HUES6 (cell line): ENCODE measurements around the gene CEP170B.

ENCODE experiments used
- H3K27ac ChIP-seq: 2 replicates; pipeline ENCODE4 v1.7.0; 2013; ENCODE audit warnings: low read depth, mild to moderate bottlenecking, low read length, inconsistent platforms
- H3K27me3 ChIP-seq: 2 replicates; pipeline ENCODE4 v1.6.1; 2013; ENCODE audit warnings: low read length; ENCODE audit not compliant: control insufficient read depth, insufficient read depth
- H3K36me3 ChIP-seq: 2 replicates; pipeline ENCODE4 v1.6.1; 2013; ENCODE audit warnings: low read length; ENCODE audit not compliant: control insufficient read depth, insufficient read depth
- H3K4me1 ChIP-seq: 2 replicates; pipeline ENCODE4 v1.6.1; 2013; ENCODE audit warnings: low read length; ENCODE audit not compliant: control insufficient read depth, insufficient read depth
- H3K4me3 ChIP-seq: 2 replicates; pipeline ENCODE4 v1.5.1; 2013; ENCODE audit warnings: low read depth, low read length
- H3K9ac ChIP-seq: one replicate; pipeline ENCODE4 v1.6.1; 2013; ENCODE audit warnings: mild to moderate bottlenecking, low read length
- H3K9me3 ChIP-seq: 2 replicates; pipeline ENCODE4 v1.6.1; 2013; ENCODE audit warnings: low read depth, low read length; ENCODE audit not compliant: control insufficient read depth, insufficient read depth

CEP170B gene

DNA sequence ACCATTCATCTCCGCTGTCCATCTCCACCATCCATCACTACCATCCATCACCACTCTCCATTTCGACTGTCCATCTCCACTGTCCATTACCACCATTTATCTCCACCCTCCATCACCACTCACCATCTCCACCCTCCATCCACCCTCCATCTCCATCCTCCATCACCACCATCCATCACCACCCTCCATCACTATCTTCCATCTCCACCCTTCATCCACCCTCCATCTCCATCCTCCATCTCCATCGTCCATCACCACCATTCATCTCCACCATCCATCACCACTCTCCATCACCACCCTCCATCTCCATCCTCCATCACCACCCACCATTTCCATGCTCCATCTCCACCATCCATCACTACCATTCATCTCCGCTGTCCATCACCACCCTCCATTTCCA, 5.2 kb upstream of the CEP170B start:
- peaks cover 24% of the 10 kb centered on the region; the same call in 1 of the 2 replicates for H3K27me3 ChIP-seq
- H3K27ac ChIP-seq = no peak overlapping the region
- peaks cover 11% of the 10 kb centered on the region for H3K4me1 ChIP-seq
- peaks cover 5% of the 10 kb centered on the region; the same call in 1 of the 2 replicates for H3K36me3 ChIP-seq
- no peak overlapping the region for H3K9ac ChIP-seq
- no peak overlapping the region for H3K4me3 ChIP-seq
- peaks cover 16% of the 10 kb centered on the region for H3K9me3 ChIP-seq

DNA sequence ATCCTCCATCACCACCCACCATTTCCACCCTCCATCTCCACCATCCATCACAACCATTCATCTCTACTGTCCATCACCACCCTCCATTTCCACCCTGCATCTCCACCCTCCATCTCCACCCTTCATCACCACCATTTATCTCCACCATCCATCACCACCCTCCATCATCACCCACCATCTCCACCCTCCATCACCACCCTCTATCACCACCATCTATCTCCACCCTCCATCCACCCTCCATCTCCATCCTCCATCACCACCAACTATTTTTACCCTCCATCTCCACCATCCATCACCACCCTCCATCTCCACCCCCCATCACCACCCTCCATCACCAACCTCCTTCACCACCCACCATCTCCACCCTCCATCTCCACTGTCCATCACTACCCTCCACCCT, 4.7 kb upstream of the CEP170B start:
- H3K4me1 ChIP-seq = peaks cover 11% of the 10 kb centered on the region
- H3K27ac ChIP-seq = no peak overlapping the region
- H3K27me3 ChIP-seq = peaks cover 24% of the 10 kb centered on the region; the same call in 1 of the 2 replicates
- H3K9me3 ChIP-seq = peaks cover 16% of the 10 kb centered on the region
- peaks cover 5% of the 10 kb centered on the region; the same call in 1 of the 2 replicates for H3K36me3 ChIP-seq
- no peak overlapping the region for H3K4me3 ChIP-seq
- no peak overlapping the region for H3K9ac ChIP-seq

DNA sequence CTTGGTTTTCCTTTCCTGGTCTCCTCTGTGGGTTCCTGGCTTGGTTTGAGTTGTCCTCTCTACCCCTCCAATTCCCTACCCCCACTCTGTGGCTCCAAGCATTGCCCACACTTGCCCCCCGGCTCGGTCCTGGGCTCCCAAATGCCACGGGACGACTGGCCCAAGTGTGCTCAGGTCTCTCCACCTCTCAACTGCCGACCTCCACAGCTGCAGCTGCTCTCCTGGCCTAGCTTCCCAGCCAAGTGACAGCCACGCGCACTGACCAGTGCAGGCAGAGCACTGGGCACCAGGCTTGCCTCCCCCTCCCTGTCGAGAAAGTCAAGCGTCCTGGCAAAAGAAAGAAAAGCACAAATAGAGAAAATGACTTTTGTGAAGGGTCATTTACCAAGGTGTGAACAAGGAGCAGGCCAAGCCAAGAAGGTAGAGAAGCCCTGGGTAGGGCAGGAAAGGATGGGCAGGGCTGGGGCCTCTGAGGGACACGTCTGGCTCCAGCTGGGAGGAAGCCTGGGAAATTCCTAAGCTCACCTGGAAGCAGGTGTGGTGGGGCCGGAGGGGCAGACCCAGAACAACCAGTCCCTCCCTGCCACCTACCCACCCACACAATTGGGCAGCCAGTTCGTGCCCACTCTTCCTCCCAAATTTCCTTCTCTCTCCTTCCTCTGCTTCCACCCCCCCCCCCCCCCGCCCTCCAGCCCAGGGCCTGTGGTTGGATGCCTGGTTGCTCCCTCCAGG, 1.8 kb upstream of the CEP170B start:
- Histone ChIP-seq H3K4me1 (peaks cover 14% of the 10 kb centered on the region), H3K9ac (no peak overlapping the region), H3K9me3 (peaks cover 16% of the 10 kb centered on the region), H3K27ac (no peak overlapping the region), H3K36me3 (peaks cover 5% of the 10 kb centered on the region; the same call in 1 of the 2 replicates), H3K27me3 (peaks cover 30% of the 10 kb centered on the region), H3K4me3 (peak overlapping the region; percentile 91)

DNA sequence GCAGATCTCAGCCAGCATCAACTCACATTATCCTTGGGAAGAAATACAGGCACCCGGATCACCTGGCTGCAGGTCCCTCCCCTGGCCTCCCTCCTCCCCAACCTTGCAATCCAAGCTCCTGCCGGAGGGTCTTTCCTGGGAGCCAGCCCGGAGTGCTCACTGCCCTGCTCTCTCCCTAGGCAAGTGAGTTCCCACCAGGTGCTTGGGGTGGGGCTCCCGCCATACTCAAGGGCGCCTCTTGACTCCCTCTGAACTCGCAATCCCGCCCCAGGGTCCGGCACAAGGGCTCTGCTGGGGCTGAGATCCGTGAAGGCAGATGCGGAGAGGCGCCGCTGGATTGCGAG, 1.2 kb upstream of the CEP170B start:
- peaks cover 16% of the 10 kb centered on the region for H3K9me3 ChIP-seq
- peaks cover 30% of the 10 kb centered on the region for H3K27me3 ChIP-seq
- H3K4me3 ChIP-seq = peak overlapping the region; percentile 91
- no peak overlapping the region for H3K27ac ChIP-seq
- H3K4me1 ChIP-seq = peaks cover 14% of the 10 kb centered on the region
- H3K36me3 ChIP-seq = peaks cover 5% of the 10 kb centered on the region; the same call in 1 of the 2 replicates
- H3K9ac ChIP-seq = peak overlapping the region; percentile 85

DNA sequence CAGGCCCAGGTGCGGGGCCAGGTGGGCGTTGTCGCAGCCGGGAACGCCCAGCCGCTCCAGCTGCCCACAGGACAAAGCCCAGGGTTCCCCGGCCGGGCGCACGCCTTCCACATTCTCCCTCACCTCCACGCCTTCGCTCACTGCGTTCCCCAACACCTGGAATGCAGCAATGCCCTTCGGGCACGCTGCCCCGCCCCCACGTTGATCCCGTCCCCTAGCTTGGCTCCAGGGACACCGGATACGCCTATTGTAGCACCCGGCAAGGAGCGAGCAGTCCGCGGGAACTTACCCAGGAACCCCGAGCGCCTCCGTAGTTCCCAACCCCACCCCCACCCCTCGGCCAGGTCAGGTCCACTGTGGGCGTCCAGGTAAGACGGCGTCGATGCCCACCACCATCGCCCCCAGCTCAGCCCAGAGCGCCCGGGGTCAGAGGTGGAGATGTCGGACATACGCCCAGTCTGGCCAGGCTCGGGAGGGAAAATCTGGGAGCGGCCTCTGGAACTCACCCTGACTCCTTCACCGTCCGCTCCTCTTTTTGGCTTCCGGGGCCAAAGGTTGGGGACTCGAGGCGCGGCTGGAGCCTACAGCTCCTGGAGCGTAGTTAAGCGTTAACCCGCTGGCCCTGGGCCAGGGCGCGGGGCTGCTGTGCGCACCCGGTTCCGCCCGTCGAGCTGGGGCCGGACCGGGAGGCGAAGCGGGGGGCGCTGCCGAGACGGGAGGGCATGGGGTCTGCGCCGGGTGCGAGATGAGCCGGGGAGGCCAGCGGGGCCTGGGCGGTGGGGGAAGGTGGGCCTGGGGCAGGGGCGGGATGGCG, 594 bp upstream of the CEP170B start:
- Histone ChIP-seq H3K27ac (peak overlapping the region; percentile 67; the same call in 1 of the 2 replicates), H3K4me1 (peaks cover 14% of the 10 kb centered on the region), H3K36me3 (peaks cover 5% of the 10 kb centered on the region; the same call in 1 of the 2 replicates), H3K4me3 (peak overlapping the region; percentile 91), H3K9me3 (peaks cover 15% of the 10 kb centered on the region), H3K27me3 (peaks cover 30% of the 10 kb centered on the region), H3K9ac (peak overlapping the region; percentile 85)

DNA sequence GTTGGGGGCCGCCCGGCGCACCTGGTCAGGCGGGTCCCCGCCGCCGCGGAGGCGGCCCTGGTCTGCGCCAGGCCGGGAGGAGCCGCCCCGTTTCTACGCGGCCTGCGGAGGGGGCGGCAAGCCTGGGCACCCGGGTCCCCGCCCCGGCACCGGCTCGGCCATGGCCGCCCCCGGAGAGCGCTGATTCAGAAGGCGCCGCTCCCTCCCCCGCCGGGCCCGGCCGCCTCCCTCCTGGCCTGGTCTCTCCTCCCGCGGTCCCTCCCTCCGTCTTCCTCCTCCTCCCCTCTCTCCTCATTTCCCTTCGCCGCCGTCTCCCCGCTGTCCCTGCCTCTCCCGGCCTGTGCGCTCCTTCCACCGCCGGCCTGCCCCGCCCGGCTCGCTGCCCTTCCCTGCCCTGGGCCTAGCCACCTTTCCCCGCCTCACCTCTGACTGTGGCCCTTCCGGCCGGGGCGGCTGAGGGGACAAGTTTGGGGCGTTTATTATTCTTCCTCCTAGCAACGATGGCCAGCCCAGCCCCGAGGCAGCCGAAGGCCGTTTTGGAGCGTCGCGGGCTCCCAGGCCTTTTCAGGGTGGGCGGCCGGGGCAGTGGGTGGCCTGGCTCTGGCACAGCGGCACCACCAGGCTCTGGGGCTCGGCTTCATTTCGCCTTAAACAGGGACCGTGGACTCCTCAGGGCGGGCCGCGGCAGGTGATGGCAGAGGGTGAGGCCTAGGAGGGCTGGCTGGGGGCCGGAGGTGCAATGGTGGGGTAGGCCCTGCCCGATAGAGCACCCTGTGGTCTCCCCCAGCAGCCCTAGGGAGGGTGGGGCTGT, 768 bp downstream of the CEP170B start:
- Histone ChIP-seq H3K4me3 (peak overlapping the region; percentile 91), H3K27me3 (peaks cover 30% of the 10 kb centered on the region), H3K27ac (no peak overlapping the region), H3K4me1 (peaks cover 14% of the 10 kb centered on the region), H3K36me3 (peaks cover 5% of the 10 kb centered on the region; the same call in 1 of the 2 replicates), H3K9ac (peak overlapping the region; percentile 45), H3K9me3 (peaks cover 5% of the 10 kb centered on the region; the same call in 1 of the 2 replicates)

DNA sequence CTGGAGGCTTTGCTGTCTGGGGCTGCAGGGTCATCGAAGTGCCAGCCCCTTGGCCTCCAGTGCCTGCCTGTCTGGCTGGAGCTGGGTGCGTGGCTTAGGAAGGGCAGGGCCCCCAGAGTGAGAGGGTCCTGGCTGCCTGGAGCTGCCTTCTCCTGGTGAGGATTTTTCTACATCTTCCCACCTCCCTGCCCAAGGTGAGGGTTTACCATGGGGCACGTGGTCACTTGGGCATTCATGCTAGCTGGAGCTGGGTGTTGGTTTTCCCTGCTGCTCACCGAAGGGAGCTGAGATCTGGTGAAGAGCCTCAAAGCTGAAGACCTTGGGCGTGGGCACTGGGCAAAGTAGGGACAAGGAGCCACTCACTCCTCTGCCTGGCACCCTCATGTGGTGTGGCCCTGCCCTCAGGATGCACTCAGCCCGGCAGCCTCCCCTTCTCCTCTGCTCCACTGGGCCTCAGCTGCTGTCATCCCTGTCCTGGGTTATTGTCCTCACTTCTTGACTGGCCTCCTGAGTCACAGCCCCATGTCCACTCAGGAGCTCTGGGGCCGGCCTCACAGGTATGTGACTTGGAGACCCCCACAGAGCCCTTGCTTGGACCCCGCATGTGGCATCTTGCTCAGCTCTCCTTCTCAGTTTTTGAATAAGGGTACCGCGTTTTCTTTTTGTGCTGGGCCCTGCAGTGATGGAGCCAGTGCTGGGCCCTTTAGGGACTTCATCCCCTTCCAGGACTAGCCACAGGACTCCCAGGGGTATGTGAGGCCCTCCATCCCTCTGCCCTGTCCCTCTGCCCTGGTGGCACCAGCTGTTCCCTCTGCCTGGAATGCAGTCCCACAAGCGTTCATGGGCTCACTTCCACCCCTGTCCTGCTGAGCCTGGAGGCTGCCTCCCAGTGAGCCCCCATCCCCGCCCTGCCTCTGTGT, 1.6 kb downstream of the CEP170B start:
- Histone ChIP-seq H3K9me3 (no peaks in the 10 kb centered on the region), H3K9ac (peak overlapping the region; percentile 45), H3K36me3 (peaks cover 5% of the 10 kb centered on the region; the same call in 1 of the 2 replicates), H3K4me3 (peak overlapping the region; percentile 91), H3K4me1 (peaks cover 14% of the 10 kb centered on the region), H3K27me3 (peaks cover 30% of the 10 kb centered on the region), H3K27ac (no peak overlapping the region)

DNA sequence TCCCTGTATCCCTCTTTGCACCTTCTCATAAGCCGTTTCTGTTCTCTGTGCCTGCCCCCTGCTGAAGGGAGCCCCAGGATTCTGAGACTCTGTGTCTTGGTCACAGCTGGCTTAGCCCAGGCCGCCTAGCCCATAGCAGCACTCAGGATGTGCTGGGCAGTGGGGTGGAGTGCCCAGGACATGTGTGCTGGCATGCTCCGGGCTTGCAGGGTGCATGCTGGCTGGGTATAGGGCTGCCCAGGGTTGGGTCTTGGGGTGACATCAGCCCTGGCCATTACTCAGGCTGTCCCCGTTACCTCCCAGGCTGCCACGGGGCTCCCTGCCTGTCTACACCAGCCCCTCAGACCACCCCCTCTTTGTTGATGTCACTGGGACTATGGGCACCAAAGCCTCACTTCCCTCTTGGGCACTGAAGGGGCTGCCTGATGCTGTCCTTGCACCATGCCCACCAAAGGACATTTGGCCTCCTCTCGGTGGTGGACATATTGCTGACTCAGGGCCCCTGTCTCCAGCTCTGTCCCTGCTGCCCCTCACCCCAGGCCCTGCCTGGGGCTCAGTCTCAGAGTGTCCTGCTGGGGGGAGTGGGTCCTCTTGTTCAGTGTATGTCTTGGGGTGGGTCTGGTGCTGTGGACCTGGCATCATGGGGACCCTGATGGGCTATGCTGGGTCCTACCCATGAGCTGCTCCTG, 2.4 kb downstream of the CEP170B start:
- peaks cover 16% of the 10 kb centered on the region for H3K4me1 ChIP-seq
- H3K4me3 ChIP-seq = no peak overlapping the region
- H3K9ac ChIP-seq = no peak overlapping the region
- peaks cover 29% of the 10 kb centered on the region for H3K27me3 ChIP-seq
- H3K36me3 ChIP-seq = peaks cover 3% of the 10 kb centered on the region; the same call in 1 of the 2 replicates
- H3K27ac ChIP-seq = no peak overlapping the region
- H3K9me3 ChIP-seq = no peaks in the 10 kb centered on the region

DNA sequence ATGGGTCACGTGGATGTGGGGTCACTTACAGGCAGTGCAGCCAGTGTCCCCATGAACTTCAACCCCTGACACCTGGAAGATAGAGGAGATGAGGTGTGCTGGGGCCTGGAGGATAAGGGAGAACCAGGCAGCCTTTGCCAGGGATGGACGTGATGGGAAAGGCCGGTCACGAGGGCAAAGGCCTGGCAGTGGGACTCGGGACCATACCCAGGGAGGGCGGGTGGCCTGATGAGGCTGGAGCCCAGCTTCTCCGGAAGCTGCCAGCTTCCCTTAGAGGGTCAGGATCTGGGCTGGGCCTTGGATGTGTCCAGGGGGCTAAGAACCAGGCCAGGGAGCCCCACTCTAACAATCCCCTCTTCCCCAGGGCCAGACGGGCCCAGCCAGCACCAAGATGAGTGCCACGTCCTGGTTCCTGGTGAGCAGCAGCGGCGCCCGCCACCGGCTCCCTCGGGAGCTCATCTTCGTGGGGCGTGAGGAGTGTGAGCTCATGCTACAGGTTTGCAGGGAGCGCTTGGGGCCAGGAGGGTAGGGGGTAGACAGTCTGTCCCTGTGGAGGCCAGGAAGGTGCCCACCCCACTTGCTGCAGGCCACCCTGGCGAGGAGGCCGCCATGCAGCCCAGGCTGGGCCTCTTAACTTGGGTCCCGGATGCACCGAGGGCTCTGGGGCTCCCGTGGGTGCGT, 3.1 kb downstream of the CEP170B start:
- no peaks in the 10 kb centered on the region for H3K9me3 ChIP-seq
- H3K9ac ChIP-seq = no peak overlapping the region
- H3K27me3 ChIP-seq = peaks cover 22% of the 10 kb centered on the region
- no peak overlapping the region for H3K27ac ChIP-seq
- peaks cover 21% of the 10 kb centered on the region for H3K4me1 ChIP-seq
- no peak overlapping the region for H3K4me3 ChIP-seq
- no peaks in the 10 kb centered on the region for H3K36me3 ChIP-seq
